H7 (cell line): ENCODE results near the gene GPAM. TPM values are rescaled to one million over a fixed set of nuclear protein-coding genes. Genes with fewer than 3 reads are reported as not detected.
A peak's percentile ranks its signal among the peaks of the same experiment; 100 is the strongest.
"Not testable (repeated sequence)": the region's sequence is repeated elsewhere in the genome, so short reads cannot be mapped to it uniquely, and the experiment has no call there.

Source experiments
- DNase-seq: peaks from one replicate; pipeline ENCODE4 v3.0.0; 2012
- H3K27me3 ChIP-seq: 2 replicates; pipeline ENCODE4 v1.6.0; 2011; ENCODE audit warnings: mild to moderate bottlenecking, low read length; ENCODE audit not compliant: control insufficient read depth, insufficient read depth
- H3K36me3 ChIP-seq: replicated peaks from 2 replicates; pipeline ENCODE4 v1.5.1; 2011; ENCODE audit warnings: low read length; ENCODE audit not compliant: control insufficient read depth, insufficient read depth
- H3K4me3 ChIP-seq: 2 replicates; pipeline ENCODE4 v1.5.1; 2011; ENCODE audit warnings: low read depth, mild to moderate bottlenecking, control low read depth, low read length, moderate library complexity; ENCODE audit not compliant: insufficient read depth
- total RNA-seq: library from RNA; depleted of rRNA; stranded (reverse); fragments of >200 nt; shearing (Covaris generic); gene quantifications from 2 replicates; pipeline ENCODE4 v1.2.3, GENCODE V29; 2014

GPAM gene
- total RNA-seq, 1 experiment from 2014 or later: 10.0 TPM

DNA sequence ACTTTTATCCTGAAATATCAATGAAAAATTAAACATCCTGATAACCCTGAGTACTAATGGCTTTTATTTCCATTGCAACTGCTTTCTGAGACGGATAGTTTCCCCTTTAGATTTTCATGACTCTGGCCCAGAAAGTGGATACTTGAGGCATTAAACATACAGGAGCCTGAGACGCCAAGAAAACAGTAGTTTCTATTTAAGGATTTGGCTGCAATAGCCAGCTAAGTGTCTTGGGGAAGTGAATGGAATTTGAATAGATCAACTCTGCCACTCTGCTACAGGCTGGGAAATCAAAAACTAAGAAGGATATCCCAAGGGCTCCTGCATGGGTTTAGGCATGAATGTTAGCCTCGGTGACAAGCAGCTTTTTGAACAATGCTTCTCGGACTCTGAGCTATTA is 24.7 kb upstream of the GPAM start:
- DNase-seq: no peak
- H3K27me3 ChIP-seq: no peaks in the 10 kb centered on the region
- H3K36me3 ChIP-seq: no peaks in the 10 kb centered on the region
- H3K4me3 ChIP-seq: no peak overlapping the region

DNA sequence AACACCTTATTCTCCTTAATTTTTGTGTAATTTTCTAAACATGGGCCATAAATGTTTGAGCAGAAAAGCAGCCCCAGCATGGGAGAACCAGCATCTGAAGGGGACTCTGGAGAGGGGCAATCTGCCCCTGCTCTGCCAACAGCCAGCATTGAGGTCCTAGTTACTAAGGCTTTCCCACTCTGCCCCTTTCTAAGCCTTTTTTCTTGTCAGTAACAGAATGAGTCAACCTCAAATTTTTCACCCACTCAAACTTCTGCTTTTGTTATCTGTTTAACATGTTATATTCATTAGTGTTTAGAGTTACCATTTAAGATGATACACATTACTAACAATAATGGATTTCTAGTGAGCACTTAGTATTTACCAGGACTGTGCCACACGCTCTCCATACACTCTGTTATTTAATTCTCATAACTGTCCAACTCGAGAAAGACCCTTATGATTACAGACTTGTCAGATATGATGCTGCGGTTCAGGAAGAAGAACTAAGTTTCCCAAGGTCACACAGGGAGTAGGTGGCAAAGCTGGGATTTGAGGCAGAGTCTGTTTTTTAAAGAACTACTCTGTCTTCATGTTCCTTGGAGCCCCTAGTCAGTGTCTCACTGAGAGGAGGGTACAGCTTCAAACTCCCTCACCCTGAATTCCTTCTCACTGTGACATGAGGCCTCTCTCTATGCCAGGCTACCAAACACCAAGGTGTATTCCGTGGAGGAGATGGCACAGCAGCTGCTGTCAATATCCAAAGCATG is 19.9 kb upstream of the GPAM start:
- DNase-seq: no peak
- Histone ChIP-seq H3K36me3 (no peaks in the 10 kb centered on the region), H3K4me3 (no peak overlapping the region), H3K27me3 (no peaks in the 10 kb centered on the region)

DNA sequence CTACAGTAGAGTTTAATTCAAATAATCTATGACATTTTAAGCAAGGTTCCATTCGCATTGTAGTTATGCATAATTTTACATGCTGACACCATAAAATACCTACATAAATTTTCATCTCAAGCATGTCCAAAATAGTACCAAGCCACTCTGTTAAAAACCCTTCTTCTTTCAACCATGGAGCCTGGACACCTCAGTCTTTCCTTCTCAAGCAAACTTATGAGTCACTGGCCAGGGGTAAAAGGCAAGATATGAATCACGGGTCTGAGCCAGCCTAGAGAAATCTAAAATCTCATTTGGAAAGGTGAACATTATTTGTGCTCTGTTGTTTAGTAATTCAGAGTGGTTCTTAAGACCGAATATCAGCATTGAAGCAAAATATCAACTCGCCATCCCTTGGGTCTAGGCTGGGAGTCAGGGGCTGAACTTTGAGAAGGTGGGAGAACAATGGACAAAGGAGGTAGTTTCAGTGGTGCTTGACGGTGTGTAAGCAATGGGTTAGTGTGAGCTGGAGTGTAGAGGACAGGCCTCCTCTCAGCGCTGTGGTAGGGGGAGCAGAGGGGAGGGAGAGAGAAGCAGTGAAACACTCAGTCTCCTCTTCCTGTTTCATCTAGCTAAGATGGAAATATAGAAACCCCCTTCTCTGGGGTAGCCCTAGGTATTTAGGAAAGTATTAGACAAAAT is 19.1 kb upstream of the GPAM start:
- no peaks in the 10 kb centered on the region for H3K36me3 ChIP-seq
- no peaks in the 10 kb centered on the region for H3K27me3 ChIP-seq
- DNase-seq: no peak
- H3K4me3 ChIP-seq: no peak overlapping the region

DNA sequence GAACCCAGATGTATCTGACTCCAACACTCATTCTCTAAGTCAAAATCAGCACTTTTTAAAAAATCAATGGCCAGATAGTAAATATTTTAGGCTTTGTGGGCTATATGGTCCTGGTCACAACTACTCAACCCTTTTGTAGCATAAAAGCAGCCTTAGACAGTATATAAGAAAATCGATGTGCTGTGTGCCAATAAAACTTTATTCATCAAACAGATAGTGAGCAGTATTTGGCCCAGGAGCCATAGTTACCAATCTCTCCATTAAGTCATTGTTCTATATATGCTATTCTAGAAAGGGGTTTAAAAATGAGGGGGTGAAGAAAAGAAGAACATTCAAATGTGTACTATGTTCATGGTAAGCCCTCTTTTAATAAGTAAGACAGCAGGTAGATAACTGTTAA is 18.5 kb upstream of the GPAM start:
- no peaks in the 10 kb centered on the region for H3K27me3 ChIP-seq

DNA sequence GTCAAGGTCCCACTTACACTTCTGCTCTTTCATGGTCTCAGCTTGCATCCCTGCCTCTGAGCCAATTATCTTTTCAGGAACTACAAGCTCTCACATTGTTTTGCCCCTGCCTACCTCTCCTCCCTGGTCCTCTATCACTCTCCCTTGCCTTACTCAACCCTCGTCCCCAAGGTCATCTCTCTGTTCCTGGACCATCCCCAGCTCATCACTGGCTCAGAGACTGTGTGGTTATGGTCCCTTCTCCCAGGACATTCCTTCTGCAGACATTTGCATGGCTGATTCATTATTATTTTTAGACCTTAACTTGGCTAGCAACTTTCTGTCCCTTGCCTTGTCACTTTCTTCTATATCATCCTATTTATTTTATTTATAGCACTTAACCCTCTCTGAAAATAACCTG is 17.8 kb upstream of the GPAM start:
- H3K27me3 ChIP-seq: no peaks in the 10 kb centered on the region
- H3K36me3 ChIP-seq: no peaks in the 10 kb centered on the region
- DNase-seq: no peak
- H3K4me3 ChIP-seq: no peak overlapping the region

More for the DNA sequence above, 18.5 kb upstream of the GPAM start:
- Histone ChIP-seq H3K4me3 (no peak overlapping the region), H3K36me3 (no peaks in the 10 kb centered on the region)
- DNase-seq: no peak

DNA sequence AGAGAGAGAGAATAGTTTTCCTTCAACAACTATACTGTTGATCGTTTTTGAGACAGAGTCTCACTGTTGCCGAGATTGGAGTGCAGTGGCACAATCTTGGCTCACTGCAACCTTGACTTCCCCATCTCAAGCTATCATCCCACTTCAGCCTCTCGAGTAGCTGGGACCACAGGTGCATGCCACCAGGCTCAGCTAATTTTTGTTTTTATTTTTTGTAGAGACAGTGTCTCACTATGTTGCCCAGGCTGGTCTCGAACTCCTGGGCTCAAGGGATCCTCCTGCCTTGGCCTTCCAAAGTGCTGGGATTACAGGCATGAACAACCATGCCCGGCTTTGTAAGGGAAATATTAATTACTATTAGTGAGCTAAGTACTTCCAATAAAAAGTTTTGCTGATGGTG is 16.7 kb upstream of the GPAM start:
- DNase-seq, H3K4me3 ChIP-seq, H3K36me3 ChIP-seq: not testable (repeated sequence)

DNA sequence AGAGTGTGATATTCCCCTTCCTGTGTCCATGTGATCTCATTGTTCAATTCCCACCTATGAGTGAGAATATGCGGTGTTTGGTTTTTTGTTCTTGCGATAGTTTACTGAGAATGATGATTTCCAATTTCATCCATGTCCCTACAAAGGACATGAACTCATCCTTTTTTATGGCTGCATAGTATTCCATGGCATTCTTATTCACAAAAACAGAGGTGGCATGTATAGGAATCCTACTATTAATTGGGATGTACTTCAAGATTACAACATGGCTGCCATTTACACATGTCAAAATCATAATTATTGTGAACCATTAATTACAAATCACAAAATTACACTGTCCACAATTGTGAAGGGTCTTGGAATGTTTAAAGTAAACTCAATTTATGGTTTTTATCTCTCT is 14.1 kb upstream of the GPAM start:
- DNase-seq, H3K4me3 ChIP-seq, H3K36me3 ChIP-seq, H3K27me3 ChIP-seq: not testable (repeated sequence)

More for the DNA sequence above, 16.7 kb upstream of the GPAM start:
- H3K27me3 ChIP-seq: not testable (repeated sequence)

DNA sequence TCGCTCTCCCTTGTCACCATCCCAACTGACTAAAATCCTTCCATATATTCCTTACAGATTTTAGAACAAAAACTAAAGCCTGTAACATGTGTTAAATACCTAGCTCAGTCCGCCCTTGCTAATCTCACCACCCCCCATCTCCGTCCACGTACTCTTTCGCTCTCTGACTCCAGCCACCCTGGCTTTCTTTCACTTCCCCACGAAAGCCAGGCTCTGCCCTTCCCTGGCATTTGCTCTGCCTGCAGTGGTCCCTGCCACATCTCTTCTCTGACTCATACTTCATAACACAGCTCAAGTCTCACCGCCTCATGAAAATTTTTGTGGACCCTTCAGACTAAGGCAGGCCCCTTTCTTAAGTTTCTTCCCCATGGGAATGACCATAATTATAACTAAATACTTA is 11.7 kb upstream of the GPAM start:
- no peaks in the 10 kb centered on the region for H3K36me3 ChIP-seq
- H3K4me3 ChIP-seq: no peak overlapping the region
- no peak for DNase-seq
- no peaks in the 10 kb centered on the region; the same call in 1 of the 2 replicates for H3K27me3 ChIP-seq

DNA sequence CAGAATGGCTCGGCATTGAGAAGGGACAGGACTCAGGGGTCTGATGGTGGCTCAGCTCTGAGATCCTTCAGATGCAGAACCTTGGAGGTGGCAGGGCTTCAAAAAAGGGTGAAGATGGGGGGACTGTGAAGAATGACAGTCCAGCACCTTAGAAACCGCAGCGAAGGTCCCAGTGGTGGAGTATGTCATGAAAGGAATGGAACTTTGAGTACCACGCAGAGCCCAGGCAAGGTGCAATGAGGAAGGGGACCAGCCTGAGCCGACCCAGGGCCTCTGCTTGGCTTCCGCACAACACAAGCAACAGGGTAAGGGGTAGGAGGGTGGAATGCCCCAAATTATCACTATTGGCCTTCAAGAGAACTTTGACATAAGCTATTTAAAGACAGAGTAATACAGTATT is 8.2 kb upstream of the GPAM start:
- no peaks in the 10 kb centered on the region; the same call in 1 of the 2 replicates for H3K27me3 ChIP-seq
- H3K36me3 ChIP-seq: no peaks in the 10 kb centered on the region
- no peak for DNase-seq
- no peak overlapping the region for H3K4me3 ChIP-seq

DNA sequence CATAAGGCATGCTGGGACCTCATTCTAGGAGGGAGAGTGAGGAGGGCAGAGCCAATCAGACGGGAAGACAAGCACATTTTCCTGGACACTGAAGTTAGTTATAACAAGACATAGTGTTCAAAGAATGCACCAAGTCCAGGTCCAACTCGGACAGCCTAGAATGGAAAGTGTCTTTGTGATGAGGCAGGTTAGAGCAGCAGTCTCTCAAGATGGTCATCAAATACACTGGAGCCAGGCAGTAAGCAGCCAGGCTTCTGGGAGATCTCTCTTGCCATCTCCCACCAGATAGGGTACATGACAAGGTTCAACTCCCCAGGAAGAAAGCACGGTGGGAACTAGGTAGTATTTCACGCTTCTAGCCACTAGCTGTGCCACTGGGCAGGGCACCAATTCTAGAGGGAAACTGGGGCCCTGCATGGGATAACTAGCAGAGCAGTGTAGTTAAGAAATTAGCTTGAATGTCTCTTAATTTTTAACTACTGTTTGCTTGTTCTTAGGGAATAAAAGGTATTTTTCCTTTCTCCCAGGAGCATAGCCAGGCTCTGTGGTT is 7.6 kb upstream of the GPAM start:
- Histone ChIP-seq H3K36me3 (no peaks in the 10 kb centered on the region), H3K27me3 (no peaks in the 10 kb centered on the region; the same call in 1 of the 2 replicates)

DNA sequence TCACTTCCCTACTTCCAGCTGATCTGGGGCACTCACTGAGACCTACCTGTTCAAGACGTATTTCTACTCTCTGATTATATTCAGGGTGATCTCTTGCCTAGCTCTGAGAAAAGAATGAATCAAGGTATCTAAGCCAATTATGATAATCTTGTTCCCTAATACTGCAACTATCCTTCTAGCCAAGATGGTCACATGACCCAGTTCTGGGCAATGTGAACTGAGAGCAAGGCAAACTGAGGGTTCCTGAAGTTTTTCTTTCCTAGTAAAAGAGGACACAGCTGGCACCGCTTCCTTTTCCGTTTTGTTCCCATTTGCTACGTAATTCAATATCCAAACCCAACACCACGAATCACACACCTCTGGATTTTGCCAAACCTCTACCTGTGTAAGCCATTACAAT is 5.9 kb upstream of the GPAM start:
- no peak for DNase-seq
- H3K4me3 ChIP-seq: no peak overlapping the region
- H3K27me3 ChIP-seq: no peaks in the 10 kb centered on the region; the same call in 1 of the 2 replicates
- H3K36me3 ChIP-seq: no peaks in the 10 kb centered on the region

More for the DNA sequence above, 7.6 kb upstream of the GPAM start:
- H3K4me3 ChIP-seq: no peak overlapping the region
- DNase-seq: no peak

DNA sequence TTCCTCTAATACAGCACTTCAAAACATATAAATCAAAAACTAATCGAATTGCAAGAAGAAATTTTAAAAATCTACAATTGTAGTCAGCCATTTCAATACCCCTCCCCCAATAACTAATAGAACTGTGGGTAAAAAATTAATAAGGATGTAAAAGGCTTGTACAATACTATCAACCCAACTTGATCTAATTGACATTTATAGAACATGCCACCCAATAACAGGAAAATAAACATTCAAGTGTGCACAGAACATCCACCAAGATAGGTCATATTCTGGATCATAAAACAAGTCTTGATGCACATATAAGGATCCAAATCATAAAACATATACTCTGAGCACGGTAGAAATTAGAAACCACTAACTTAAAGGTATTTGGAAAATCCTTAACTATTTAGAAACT is 4.0 kb upstream of the GPAM start:
- no peak for DNase-seq
- Histone ChIP-seq H3K27me3 (no peaks in the 10 kb centered on the region), H3K4me3 (no peak overlapping the region), H3K36me3 (no peaks in the 10 kb centered on the region)

DNA sequence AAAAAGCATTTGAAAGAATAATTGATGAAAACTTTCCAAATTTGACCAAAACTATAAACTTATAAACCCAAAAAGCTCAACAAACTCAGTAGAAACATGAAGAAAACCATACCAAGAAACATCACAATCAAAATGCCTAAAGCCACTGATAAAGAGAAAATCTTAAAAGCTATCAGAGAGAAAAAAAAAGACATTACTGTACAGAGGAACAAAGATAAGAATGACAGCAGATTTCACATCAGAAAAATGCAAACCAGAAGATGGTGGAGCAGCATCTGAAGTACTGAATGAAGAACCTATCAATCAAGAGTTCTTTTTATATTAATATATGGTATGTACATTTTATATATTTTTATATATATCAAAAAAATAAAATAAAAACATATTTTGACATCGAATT is 2.4 kb upstream of the GPAM start:
- Histone ChIP-seq H3K36me3 (no peaks in the 10 kb centered on the region), H3K4me3 (no peak overlapping the region), H3K27me3 (no peaks in the 10 kb centered on the region)
- no peak for DNase-seq

DNA sequence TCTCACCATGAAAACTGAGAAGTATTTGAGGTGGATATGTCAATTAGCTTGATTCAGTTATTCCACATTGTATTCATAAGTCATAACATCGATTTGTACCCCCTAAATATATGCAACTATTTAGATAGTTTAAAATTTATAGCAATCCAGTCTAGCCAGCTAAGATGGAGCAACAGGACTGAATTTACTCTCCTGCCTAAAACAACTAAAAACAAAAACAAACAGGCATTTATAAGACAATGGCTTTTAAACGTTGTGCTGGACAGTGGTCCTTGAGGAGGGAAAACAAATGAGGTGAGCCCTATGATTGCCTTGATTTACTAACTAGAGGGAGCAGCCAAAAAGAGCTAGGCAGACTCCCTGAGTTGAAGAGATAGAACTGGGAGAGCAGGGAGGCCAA is 814 bp upstream of the GPAM start:
- Histone ChIP-seq H3K27me3 (no peaks in the 10 kb centered on the region), H3K36me3 (no peaks in the 10 kb centered on the region), H3K4me3 (peak overlapping the region; percentile 92; the same call in 1 of the 2 replicates)
- no peak for DNase-seq

DNA sequence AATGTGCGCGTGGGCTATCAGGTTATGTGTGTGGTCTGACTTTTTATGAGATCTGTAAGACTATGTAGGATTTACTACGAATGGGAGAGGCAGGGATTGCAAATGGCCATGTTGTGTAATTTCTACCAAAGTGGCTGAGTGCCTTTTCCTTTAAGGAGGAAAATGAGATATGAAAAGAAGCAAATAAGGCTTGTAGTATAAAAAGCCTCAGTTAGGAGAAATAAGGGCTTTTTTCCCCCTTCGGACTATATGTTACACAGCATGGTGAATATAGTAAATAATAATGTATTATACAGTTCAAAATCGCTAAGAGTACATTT is 447 bp upstream of the GPAM start:
- Histone ChIP-seq H3K36me3 (no peaks in the 10 kb centered on the region), H3K27me3 (no peaks in the 10 kb centered on the region), H3K4me3 (peak overlapping the region; percentile 92)
- DNase-seq: no peak
